Daoy (cell line): Measurements from ENCODE around the gene SEPTIN3. TPM values are rescaled to one million over a fixed set of nuclear protein-coding genes. Genes with fewer than 3 reads are reported as not detected.
A peak's percentile ranks its signal among the peaks of the same experiment; 100 is the strongest.

Experiments used
- DNase-seq: peaks from one replicate; pipeline ENCODE4 v3.0.0-alpha.2; 2015; ENCODE audit warnings: low read depth
- total RNA-seq: library from RNA; depleted of rRNA; stranded (reverse); fragments of >200 nt; shearing (Covaris generic); gene quantifications from 2 replicates; pipeline ENCODE4 v1.2.3, GENCODE V29; 2014

The SEPTIN3 gene
- total RNA-seq, 1 experiment from 2014 or later: 0.74 TPM

- DNase-seq: no peak
Observed at GRCh38 chr22:41975299-41976069, 6.2 kb downstream of the SEPTIN3 start.

- peak; percentile 25 for DNase-seq
Observed at GRCh38 chr22:41976070-41976901, 7.0 kb downstream of the SEPTIN3 start.

DNA sequence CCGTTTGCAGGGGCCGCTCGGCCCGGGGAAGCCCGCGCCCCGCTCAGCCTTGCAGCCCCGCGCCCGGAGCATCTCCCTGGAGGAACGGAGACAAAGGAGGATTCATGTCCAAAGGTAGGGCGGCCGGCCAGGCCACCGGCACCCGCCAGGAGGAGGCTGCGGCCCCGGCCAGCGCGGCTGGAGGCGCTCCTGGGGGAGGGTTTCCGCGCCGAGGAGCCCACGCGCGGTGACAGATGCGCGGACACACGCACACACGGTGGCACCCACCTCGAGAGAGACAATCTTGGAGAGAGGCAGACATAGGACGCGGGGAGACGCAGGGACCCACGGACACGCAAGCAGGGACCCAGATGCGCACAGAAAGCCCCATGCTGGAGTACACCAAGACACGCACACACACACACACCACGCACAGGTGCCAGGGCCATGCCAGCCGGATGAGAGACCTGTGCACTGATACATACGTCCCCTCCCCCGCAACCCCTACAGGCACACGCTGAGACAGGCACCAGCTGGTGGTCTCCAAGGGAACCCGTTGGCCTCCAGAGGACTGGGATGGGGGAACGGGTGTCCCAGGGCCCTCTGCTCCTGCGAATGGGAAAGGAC lies 7.8 kb downstream of the SEPTIN3 start:
- DNase-seq: peak; percentile 15

DNA sequence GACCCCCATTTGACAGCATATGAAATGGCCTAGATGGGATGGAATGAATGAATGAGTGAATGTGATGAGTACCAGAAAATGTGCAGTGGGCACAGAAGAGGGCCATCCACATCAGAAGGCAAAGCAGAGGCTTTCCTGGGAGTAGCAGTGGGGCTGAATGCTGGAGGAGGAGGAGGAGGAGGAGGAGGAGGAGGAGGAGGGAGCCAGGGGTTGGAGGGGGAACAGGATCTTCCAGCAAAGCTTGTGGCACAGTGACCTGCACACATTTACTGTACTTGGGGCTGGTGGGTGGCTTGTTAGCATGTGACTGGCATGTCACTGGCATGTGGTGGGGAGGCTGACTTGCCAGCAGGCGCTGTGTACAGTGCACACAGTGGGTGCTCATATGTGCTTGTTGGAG lies 9.5 kb downstream of the SEPTIN3 start:
- no peak for DNase-seq

DNA sequence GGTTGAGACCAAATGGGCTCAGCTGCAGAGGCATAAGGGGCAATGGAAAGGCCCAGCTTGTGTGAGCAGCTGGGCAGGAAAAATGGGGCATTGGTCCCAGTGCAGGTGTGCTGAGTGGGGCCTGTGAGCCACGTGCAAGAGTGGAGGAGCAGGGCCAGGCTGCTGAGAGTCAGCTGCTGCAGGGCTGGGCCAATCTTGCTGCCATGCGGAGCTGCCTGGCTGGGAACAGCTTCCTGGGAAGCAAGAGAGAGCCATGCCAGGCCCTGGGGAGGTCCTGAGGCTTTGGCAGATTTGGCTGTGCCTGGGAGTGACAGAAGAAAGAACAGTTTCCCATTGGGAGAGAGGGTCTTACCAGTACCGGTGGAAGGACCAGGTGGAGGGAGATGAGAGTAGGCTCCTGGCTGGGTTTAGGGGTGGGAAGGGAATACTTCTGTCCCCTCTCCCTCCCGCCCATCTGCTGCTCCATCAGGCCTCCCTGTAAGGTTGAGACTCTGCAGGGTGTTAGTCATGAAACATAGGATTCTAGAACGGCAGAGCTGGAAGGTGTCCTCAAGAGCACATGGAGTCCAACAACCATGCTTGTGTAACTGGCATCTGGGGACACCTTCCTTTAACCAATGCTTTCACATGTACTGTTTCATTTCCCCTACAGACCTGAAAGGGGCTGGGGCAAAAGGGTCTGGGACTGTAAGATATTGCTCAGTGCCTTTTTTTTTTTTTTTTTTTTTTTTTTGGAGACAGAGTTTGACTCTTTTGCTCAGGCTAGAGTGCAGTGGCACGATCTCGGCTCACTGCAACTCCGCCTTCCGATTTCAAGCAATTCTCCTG lies 10.4 kb downstream of the SEPTIN3 start:
- no peak for DNase-seq

- DNase-seq: no peak
Observed at GRCh38 chr22:41982865-41983264, 13.6 kb downstream of the SEPTIN3 start.

DNA sequence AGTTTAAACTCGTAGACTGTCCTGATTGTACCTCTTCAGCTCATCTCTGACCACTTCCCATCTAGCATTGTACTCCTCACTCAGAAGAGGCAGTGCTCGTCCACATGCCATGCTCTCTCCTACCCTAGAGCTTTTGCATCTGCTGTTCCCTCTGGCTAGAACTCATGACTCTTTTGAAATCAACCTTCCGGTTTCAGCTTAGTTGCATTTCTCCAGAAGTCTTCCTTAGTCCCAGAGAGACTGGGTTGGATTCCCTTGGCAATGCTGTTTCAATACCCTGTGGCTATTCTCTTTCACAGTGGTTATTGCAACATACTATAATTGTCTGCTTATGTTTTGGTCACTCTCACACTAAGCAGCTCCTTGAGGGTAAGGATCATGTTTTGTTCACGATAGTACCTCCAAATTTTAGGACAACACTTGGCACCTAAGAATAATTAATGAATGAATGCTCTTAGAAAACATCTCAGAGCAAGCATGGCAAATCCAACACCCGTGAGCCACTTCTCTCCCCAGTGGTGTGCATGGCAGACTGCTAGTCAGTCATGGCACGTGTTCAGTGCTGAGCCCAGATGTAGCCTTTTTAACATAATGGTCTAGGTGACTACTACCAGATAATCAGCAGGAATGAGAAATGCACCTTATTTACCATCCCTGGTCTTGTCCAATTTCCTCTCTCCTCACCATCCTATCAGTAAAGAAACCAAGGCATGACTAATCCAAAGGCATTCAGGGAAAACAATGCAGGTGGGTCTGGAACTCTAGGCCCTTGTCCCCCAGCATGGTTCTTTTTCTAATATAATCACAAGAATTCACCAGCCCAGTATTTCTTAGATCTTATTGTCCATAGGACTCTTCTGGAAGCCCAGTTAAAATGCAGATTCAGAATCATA lies 14.5 kb downstream of the SEPTIN3 start:
- no peak for DNase-seq

DNA sequence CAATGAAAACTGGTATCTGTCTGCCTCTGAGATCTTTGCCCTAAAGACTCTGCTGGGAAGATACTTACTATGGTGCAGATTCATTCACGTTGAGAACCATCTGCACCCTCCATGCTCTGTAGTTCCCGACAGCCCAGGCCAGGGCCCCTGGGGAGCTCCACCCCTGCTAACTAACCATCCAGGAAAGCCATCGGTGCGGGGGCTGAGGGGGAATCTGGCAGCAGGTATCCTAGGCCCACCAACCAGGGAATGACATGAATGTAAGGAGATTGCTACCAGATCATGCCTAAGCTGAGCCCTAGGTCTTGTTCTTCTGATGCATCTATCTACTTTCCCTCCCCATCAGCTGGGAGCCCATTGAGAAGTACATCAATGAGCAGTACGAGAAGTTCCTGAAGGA lies 18.0 kb downstream of the SEPTIN3 start:
- no peak for DNase-seq

DNA sequence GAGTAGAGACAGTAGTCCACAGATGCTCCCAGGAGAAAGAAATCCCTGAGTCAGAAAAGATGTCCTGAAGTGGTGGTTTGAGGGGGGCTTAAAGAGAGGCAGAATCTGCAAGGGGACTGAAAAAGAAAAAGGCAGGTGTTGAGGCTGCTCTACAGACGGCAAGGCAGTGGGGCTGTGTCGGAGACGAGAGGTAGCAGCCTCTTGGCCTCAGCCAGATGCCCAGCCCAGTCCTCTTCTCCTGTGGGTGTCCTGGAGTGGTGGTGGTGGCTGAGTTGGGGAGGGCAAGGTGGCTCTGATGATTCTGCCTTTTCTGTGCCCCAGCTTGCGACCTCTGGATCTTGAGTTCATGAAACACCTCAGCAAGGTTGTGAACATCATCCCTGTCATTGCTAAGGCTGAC lies 20.0 kb downstream of the SEPTIN3 start:
- DNase-seq: no peak

DNA sequence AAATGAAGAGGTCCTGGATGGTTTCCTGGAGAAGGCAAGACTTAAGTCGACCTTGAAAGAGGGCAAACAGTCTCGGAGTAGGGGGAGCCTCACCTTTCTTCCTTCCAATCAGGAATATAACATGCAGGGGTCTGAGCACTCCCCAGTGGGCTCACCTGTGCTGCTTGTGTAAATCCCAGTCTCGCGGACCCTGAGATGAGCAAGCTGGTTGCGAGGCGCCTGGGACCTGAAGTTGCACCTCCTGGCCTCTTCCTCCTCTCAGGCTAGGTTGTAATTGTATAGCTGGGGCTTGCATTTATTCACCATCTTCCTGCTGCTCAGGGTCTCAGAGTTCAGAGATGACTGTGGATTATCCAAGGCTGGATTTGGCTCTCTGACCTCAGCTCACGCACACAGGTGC lies 21.9 kb downstream of the SEPTIN3 start:
- no peak for DNase-seq

GRCh38 chr22:41992496-41992895 lies 23.3 kb downstream of the SEPTIN3 start:
- DNase-seq: no peak

DNA sequence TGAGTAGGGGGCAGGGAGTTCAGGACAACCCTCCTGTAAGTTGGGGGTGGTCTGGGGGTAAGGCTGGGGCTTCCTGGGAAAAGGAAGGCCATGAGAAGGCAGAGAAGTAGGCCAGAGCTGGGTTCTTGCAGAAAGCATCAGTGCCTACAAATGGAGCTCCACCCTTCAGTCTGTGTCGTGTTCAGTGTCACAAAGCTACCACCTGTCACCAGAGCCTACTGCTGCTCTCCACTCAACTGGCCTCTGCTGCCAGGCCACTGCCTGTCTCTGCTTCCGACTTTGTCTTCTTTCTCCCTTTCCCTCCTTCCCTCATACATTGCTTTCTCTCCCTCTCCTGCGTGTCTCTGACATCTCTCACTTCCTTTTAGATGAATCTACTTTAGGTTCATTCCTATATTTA lies 26.0 kb downstream of the SEPTIN3 start:
- no peak for DNase-seq

GRCh38 chr22:41996826-41997225 lies 27.6 kb downstream of the SEPTIN3 start:
- no peak for DNase-seq

DNA sequence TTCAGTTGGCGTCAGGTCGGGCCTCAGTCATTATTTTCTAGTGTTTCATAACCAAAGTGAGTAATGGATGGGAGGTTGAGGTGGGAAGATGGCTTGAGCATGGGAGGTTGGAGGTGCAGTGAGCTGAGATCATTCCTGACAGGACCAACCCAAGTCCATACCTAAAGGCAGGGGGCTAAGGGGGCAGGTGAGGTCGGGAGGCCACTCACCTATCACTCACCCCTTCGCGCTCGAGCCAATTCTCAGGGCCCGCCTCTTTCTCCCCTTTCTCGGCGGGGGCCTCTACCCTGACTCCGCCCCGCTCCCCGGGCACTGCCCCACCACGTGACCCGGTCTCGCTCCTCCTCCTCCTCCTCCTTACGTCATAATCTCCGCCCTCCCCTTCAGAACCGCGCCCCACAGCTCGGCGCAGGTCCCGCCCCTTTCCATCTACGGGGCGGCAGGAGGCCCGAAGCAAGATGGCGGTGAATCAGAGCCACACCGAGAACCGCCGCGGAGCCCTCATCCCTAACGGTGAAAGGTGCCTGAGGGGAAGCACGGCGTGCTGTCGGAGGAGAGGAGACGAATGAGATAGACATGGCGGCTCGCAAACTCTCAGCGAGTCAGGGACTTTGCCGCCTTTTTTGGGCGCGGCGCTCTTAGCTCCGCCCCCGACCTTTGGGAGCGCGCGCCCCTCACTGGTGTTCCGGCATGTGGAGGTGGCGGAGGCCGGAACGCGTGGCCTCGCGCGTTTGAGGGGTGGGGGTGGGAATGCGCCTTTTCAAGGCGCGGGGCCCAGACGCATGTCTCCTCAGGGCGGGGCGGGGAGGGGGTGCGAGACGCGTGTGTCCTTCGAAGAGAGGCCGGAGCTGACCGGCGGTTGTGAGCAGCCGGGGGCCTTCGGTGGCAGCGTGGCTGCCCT lies 29.4 kb downstream of the SEPTIN3 start, which contains the start of gene WBP2NL:
Gene WBP2NL (plus strand): TSS at position 428 of the 901 bp plus-strand sequence. CDS start 31 bp downstream, at position 459.
- no peak for DNase-seq

DNA sequence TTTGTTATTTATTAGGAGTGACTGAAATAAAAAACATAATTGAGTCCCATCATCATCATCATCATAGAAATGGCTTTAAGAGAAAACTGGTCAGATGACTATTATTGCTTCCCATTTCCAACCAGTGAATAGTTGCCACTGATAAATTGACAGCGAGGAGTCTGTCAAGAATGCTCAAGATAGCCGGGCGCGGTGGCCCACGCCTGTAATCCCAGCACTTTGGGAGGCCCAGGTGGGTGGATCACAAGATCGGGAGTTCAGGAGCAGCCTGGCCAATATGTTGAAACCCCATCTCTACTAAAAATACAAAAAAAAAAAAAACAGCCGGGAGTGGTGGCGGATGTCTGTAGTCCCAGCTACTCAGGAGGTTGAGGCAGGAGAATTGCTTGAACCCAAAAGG lies 31.2 kb downstream of the SEPTIN3 start:
- DNase-seq: no peak

GRCh38 chr22:42001121-42001520 lies 31.9 kb downstream of the SEPTIN3 start:
- peak; percentile 11 for DNase-seq

DNA sequence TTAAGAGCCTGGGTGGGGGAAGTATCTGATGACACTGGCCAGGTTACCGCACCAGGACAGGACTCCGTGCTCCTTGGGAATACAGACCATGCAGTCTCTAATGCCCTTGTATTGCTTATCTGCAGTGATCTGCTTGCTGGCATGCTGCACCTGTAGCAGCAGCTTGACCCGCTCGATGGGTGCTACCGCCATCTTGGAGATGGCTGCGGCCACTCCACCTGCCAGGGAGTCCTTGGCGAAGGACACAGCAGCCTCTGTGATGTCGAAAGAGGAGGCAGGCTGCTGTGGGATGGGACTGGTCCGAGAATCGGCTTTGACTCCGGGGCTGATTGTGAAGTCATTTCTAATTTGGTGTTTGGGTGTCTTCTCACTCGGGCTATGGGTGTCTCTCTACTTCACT lies 32.5 kb downstream of the SEPTIN3 start:
- DNase-seq: no peak

DNA sequence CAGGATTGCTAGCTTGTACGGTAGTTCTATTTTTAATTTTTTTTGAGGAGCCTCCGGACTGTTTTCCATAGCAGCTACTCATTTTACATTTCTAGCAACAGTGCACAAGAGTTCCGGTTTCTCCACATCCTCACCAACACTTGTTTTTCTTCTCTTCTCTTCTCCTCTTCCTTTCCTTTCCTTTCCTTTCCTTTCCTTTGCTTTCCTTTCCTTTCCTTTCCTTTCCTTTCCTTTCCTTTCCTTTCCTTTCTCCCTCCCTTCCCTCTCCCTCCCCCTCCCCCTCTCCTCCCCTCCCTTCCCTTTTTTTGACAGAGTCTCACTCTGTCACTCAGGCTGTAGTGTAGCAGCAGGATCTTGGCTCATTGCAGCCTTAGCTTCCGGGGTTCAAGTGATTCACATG lies 38.7 kb downstream of the SEPTIN3 start:
- no peak for DNase-seq

- no peak for DNase-seq
Observed at GRCh38 chr22:42010778-42011177, 41.5 kb downstream of the SEPTIN3 start.

GRCh38 chr22:42013385-42013784 lies 44.1 kb downstream of the SEPTIN3 start:
- no peak for DNase-seq
